ENCODE data around the gene PSMB1.

GRCh38 chr6:170572704-170573466 lies 19.8 kb upstream of the PSMB1 start:
- TF ChIP-seq EZH2 (IDR thresholded peaks at IDR 0.05; ENCODE audit: insufficient read depth, poor library complexity, severe bottlenecking) (no peak), EZH2phosphoT487 (IDR thresholded peaks at IDR 0.05; ENCODE audit: insufficient read depth, low read depth) (no peak)

Measured in GM23248 (cell line).